ENCODE measurements around the gene EML6. TPM values are rescaled to one million over a fixed set of nuclear protein-coding genes. Genes with fewer than 3 reads are reported as not detected.
A peak's percentile ranks its signal among the peaks of the same experiment; 100 is the strongest.

Gene EML6
- total RNA-seq, 1 donor from 2014 or later, result 0.63 TPM

DNA sequence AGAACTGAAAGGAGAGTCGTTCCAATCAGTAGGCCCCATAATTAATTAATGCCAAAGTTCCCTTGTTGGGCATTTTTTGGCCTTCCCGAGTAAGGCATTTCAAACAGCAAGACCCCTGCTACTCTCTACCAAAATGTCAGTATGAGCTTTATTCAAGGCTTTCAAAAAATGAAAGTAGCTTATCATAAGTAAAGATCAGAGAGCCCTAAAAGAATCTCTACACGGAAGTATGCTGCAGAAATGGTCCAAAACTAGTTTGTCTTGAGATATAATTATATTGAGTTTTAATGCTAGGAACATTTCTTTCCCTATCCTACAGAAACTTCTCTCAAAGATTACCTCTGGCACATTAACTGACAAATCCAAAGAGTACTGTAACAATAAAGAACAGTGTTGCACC is 282.8 kb downstream of the EML6 start:
- no peak for DNase-seq (ENCODE audit: low read depth)
- Histone ChIP-seq H3K27me3 (ENCODE audit: control insufficient read depth, insufficient read depth, low read length) (no peaks in the 10 kb centered on the region), H3K36me3 (ENCODE audit: control insufficient read depth, insufficient read depth, low read length) (no peaks in the 10 kb centered on the region), H3K4me3 (ENCODE audit: low read depth, low read length) (no peak overlapping the region)
- TF ChIP-seq, protein P1, sequence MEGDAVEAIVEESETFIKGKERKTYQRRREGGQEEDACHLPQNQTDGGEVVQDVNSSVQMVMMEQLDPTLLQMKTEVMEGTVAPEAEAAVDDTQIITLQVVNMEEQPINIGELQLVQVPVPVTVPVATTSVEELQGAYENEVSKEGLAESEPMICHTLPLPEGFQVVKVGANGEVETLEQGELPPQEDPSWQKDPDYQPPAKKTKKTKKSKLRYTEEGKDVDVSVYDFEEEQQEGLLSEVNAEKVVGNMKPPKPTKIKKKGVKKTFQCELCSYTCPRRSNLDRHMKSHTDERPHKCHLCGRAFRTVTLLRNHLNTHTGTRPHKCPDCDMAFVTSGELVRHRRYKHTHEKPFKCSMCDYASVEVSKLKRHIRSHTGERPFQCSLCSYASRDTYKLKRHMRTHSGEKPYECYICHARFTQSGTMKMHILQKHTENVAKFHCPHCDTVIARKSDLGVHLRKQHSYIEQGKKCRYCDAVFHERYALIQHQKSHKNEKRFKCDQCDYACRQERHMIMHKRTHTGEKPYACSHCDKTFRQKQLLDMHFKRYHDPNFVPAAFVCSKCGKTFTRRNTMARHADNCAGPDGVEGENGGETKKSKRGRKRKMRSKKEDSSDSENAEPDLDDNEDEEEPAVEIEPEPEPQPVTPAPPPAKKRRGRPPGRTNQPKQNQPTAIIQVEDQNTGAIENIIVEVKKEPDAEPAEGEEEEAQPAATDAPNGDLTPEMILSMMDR (IDR thresholded peaks at IDR 0.05; ENCODE audit: insufficient read depth, low read length, poor library complexity, severe bottlenecking), result no peak

DNA sequence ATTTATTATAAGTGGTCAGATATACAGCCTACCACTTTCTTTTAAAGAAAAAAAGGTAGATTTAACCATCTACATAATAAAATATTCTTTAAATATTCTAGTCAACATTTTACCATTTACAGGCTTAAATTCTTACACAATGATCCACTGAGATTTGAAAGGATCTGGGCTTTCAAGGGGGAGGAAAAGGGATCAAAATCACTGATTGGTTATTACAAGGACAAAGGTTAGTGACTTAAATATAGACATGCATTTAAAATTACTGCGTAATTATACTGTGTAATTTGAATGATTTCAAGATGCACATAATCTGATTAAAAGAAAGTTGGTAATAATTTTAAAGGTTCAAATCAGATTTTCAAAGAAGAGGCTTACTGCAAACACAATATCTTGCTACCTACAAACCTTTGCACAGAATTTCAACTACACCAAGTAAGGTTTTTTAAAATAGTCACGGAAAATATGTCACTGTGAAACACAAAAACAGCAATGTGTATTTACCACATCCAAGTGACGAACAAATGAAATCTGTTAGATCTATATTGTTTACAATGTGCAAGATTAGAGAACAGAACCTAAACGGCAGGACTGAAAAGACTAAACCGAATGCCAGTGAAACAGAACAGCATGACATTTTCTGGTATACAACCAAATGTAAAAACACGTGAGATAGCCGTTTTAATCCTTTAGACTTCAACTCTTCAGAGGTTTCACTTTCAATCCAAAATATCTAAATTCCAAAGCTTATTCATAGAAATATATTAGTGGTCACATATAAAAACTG is 286.0 kb downstream of the EML6 start:
- H3K4me3 ChIP-seq (ENCODE audit: low read depth, low read length), result no peak overlapping the region

DNA sequence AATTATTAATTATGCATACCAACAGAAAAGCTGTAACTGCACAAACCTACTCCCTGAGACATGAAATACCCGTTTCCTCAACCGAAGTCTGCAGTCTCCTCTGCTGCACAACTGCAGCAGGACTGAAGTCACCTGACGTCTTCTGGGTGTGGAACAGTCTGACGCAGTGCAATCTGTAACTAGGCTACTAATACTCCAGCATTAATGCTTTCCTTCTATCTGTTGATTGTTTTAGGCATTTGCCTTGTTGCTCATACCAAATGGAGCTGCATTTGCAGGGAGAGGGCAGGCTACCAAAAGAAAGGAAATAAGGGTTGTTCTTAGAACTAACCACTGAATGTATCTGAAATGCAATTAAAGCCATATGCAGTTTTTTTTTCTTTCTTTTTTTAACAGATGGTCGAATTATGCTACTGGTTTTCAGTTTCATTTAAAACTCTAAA is 286.7 kb downstream of the EML6 start:
- H3K36me3 ChIP-seq (ENCODE audit: control insufficient read depth, insufficient read depth, low read length), result no peaks in the 10 kb centered on the region
- TF ChIP-seq, protein P1 (IDR thresholded peaks at IDR 0.05; ENCODE audit: insufficient read depth, low read length, poor library complexity, severe bottlenecking), result no peak
- no peak overlapping the region for H3K4me3 ChIP-seq (ENCODE audit: low read depth, low read length)
- peak; percentile 44 for DNase-seq (ENCODE audit: low read depth)
- no peaks in the 10 kb centered on the region for H3K27me3 ChIP-seq (ENCODE audit: control insufficient read depth, insufficient read depth, low read length)

More for the DNA sequence above, 286.0 kb downstream of the EML6 start:
- no peak for DNase-seq (ENCODE audit: low read depth)
- TF ChIP-seq, protein P1 (IDR thresholded peaks at IDR 0.05; ENCODE audit: insufficient read depth, low read length, poor library complexity, severe bottlenecking), result no peak
- H3K27me3 ChIP-seq (ENCODE audit: control insufficient read depth, insufficient read depth, low read length), result no peaks in the 10 kb centered on the region
- no peaks in the 10 kb centered on the region for H3K36me3 ChIP-seq (ENCODE audit: control insufficient read depth, insufficient read depth, low read length)

DNA sequence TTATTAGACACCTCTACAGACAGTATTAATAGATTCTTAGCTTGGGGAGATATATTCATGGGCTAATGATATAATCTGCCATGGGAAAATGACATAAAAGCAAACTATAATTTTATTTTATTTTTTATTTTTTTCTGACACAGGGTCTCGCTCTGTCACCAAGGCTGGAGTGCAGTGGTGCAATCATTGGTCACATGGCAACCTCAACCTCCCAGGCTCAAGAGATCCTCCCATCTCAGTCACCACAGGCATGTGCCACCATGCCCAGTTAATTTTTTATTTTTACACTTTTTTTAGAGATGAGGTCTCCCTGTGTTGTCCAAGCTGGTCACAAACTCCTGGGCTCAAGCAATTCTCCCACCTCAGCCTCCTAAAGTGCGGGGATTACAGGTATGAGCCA is 287.5 kb downstream of the EML6 start:
- TF ChIP-seq, protein P1 (IDR thresholded peaks at IDR 0.05; ENCODE audit: insufficient read depth, low read length, poor library complexity, severe bottlenecking), result no peak
- DNase-seq (ENCODE audit: low read depth), result peak; percentile 18
- no peaks in the 10 kb centered on the region for H3K36me3 ChIP-seq (ENCODE audit: control insufficient read depth, insufficient read depth, low read length)
- no peak overlapping the region for H3K4me3 ChIP-seq (ENCODE audit: low read depth, low read length)
- H3K27me3 ChIP-seq (ENCODE audit: control insufficient read depth, insufficient read depth, low read length), result no peaks in the 10 kb centered on the region

DNA sequence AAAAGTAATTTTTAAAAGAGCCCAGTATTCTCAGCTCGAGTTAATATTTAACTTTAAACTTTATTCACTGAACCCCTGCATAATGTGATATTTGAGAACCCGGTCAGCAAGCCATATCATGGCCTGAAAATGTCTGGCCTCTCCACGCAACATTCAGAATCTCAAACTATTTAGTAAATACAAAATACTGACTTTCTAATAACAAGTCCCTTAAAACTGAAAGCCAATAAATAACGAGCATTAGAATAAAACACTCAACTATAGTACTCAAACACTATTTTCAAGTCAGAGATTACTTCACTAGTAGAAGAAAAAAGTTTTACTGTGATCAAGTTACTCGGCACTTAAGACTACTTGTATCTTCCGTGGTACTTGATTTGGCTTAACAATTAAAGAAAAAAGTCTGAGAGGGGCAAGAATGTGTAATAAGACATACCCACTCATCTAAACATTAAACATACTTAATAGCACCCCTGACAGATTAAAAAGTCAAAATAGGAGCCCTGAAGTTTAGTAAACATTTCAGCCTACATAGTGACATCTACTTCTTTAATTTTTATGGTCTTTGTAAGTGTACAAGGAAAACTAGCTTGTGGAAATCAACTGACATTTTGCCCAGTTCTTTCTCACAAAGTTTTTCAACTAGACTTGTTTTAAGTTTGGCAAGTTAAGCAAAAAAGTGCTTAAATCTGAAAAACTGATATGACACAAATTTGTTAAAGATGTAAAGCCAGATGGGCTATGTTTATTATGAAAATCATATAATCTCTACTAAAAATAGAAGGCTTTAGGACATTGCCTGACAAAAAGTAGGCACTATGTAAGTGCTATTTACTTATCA is 288.6 kb downstream of the EML6 start:
- H3K27me3 ChIP-seq (ENCODE audit: control insufficient read depth, insufficient read depth, low read length), result no peaks in the 10 kb centered on the region
- no peaks in the 10 kb centered on the region for H3K36me3 ChIP-seq (ENCODE audit: control insufficient read depth, insufficient read depth, low read length)
- TF ChIP-seq, protein P1 (IDR thresholded peaks at IDR 0.05; ENCODE audit: insufficient read depth, low read length, poor library complexity, severe bottlenecking), result no peak
- H3K4me3 ChIP-seq (ENCODE audit: low read depth, low read length), result no peak overlapping the region
- no peak for DNase-seq (ENCODE audit: low read depth)

Measured in kidney epithelial cell (primary cell).